ENCODE measurements around the gene ADGRG1.
"Not testable (repeated sequence)": the region's sequence is repeated elsewhere in the genome, so short reads cannot be mapped to it uniquely, and the experiment has no call there.

Gene ADGRG1

GRCh38 chr16:57704011-57704904 is 75.8 kb downstream of the ADGRG1 start:
- DNase-seq, result no peak

- DNase-seq, result no peak
Observed at GRCh38 chr16:57704905-57705852, 76.7 kb downstream of the ADGRG1 start.

DNA sequence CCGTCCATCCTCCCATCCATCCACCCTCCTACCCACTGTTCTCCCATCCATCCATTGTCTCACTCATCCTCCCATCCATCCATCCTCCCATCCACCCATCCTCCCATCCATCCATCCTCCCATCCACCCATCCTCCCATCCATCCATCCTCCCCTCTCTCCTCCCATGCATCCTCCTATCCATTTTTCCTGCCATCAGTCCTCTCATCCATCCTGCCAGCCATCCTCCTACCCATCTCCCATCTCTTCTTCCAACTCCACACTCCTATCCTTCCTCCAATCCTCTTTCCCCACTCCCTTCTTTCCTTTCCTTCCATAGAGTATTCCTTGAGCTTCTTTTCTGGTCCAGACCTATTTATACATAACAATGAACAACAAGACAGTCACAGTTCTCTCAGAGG is 78.3 kb downstream of the ADGRG1 start:
- DNase-seq, result no peak

DNA sequence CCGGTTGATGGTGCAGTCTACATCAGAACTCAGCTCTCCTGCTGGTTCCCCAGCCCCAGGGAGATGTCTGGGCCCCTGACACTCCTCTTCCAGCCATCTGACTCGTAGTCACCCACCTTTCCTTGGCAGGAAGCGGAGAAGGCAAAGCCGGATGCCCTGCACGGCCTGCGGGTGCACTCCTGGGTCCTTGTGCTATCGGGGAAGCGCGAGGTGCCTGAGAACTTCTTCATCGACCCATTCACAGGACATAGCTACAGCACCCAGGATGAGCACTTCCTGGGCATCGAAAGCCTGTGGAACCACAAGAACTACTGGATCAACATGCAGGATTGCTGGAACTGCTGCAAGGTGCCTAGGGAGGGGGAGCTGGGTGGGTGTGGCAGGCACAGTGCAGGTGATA is 78.9 kb downstream of the ADGRG1 start:
- no peak for DNase-seq

GRCh38 chr16:57708168-57708567 is 79.7 kb downstream of the ADGRG1 start:
- DNase-seq, result no peak

DNA sequence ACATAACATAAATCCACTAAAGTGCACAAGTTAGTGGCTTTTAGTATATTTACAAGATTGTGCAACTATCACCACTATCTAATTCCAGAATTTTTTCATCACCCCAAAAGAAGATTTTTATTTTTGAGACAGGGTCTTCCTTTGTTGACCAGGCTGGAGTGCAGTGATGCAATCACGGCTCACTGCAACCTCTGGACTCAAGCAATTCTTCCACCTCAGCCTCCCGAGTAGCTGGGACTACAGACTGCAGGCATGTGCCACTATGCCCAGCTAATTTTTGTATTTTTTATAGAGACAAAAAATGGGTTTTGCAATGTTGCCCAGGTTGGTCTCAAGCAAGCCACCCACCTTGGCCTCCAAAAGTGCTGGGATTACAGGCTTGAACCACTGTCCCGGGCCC is 81.2 kb downstream of the ADGRG1 start:
- DNase-seq, result no peak

DNA sequence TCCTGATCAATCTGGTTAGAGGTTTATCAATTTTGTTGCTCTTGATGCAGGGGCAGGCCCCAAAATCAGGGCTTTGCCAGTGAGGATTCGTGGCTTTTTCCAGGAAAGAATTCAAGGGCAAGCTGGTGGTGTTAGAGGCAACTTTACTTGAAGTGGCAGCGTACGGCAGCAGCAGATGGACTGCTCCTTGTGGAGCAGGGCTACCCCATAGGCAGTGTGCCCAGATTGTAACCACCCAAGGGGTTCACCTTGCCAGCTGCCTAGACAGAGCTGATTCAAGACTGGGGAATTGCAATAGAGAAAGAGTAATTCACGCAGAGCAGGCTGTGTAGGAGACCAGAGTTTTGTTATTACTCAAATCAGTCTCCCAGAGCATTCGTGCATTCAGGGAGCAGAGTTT is 82.9 kb downstream of the ADGRG1 start:
- DNase-seq, result no peak

GRCh38 chr16:57711993-57712392 is 83.6 kb downstream of the ADGRG1 start:
- DNase-seq, result no peak

DNA sequence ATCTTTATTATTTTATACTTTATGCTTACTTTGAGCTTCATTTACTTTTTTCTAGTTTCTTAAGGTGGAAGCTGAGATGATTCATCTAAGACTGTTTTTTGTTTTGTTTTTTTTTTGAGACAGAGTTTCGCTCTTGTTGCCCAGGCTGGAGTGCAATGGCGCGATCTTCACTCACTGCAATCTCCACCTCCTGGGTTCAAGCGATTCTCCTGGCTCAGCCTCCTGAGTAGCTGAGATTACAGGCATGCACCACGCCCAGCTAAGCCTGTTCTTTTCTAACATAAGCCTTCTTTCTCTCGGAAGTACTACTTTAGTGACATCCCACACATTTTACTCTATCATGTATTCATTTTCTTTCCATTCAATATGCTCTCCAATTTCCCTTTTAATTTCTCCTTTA is 84.1 kb downstream of the ADGRG1 start:
- DNase-seq, result not testable (repeated sequence)

GRCh38 chr16:57713596-57713995 is 85.2 kb downstream of the ADGRG1 start:
- no peak for DNase-seq

DNA sequence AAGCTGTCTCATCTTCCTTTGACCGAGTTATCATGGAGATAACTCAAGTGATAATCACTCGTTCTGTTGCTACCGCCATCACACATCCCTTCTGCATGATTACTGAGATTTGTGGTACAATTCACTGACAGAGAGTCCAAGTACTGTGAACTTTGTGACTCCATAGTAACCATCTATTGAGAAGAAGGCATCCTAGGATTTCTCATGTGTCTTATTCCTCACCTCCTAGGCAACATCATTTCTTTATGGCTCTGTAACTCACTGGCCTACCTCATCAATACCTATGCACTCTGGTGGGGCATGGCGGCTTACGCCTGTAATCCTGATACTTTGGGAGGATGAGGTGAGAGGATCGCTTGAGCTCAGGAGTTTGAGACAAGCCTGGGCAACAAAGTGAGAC is 85.6 kb downstream of the ADGRG1 start:
- no peak for DNase-seq
